GM21423 (cell line): Measurements from ENCODE around the gene SCMH1.

Source experiments
- ATAC-seq: cut with Tn5 transposase; IDR thresholded peaks from one replicate; pipeline ENCODE4 v1.9.1; 2021; ENCODE audit warnings: mild to moderate bottlenecking, moderate library complexity; ENCODE audit not compliant: unreplicated experiment

Gene SCMH1

GRCh38 chr1:41033272-41033671, 208.8 kb downstream of the SCMH1 start:
- ATAC-seq, result no peak

- ATAC-seq, result no peak
Observed at GRCh38 chr1:41032147-41032546, 210.0 kb downstream of the SCMH1 start.

DNA sequence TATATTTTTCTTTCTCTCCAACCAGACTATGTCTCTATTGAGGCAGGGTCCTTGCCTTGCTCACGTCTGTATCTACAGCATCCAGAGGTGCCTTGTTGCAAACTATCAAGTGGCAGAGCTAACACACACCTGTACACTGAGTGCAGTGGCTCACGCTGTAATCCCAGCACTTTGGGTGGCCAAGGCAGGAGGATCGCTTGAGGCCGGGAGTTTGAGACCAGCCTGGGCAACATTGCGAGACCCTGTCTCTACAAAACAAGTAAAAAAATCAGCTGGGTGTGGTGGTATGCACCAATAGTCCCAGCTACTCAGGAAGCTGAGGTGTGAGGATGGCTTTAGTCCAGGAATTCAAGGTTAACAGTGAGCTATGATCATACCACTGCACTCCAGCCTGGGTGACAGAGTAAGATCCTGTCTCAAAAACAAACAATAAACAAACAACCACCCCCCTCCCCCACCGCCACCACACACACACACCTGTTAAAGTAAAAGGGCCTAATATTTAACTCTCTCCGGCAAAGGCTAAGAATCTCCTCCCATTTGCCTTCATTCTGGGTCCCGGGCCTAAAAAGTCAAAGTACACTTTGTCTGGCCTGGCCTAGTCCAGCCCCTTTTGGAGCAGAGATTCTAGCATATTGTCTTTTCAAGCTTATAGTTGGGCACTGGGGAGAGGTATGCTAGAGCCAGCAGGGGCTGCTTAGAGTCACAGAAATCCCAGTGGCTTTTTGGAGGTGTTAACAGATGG, 211.1 kb downstream of the SCMH1 start:
- no peak for ATAC-seq

DNA sequence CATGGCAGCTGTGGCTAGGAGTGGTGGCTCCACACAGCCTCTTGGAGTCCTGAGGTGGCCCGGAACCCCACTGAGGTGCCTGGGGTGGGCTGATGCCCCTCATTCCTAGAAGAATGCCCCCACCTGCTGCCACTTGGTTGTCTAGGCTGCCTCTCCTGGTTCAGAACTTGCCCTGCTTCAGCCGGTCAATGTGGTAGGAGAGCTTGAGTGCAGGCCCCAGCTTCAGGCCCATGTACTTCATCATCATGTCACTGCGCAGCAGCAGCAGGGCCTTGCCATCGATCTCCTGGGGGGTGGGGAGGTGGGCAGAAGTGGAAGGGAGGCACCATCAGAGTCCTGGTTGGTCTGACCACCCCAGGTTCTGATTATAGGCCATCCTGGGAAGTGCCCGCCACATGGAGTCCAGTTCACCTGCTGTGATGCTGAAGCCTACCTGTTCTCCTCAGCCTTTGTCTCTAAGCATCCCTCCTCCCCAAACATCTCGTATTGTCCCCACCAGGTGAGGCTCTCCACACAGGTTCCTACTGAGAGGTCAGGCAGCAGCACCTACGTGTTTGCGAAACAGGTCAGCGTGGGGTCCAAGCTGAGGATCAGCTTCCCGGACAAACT, 214.0 kb downstream of the SCMH1 start:
- ATAC-seq, result no peak

DNA sequence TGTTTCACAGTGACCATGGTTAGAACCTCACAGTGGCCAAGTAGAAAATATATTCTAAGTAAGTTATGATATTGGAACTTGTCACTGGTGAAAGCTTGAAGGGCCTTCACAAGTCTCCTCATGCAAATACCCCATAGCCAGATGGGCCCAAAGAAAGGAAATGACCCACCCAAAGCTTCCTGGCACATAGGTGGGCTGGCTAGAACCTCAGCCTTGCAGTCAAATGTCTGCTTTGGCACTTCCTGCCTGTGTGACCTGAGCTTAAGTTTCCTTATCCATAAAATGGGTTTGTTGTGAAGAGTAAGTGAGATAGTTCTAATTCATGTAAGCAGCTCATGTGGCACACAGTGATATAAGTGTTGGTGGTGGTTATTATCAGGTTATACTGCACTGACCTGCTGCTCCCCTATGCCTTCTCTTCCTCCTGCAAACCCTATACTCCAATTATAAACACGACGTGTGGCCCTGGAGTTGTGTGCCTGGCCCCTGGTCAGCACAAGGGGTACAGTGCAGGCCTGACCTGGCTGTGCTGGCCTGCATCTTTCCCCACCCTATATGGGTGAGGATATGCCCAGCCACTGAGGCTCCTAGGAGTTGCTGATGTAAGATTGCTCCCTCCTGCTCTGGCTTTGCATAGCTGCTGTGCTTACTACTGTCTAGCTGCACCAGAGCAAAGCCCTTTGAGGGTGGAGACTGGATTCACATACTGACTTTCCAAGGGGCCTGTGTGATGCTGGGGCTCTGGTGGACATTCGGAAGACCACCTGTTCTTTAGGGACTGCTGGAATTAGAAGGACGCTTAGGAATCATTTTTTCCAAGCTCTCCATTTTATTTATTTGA, 215.9 kb downstream of the SCMH1 start:
- no peak for ATAC-seq

DNA sequence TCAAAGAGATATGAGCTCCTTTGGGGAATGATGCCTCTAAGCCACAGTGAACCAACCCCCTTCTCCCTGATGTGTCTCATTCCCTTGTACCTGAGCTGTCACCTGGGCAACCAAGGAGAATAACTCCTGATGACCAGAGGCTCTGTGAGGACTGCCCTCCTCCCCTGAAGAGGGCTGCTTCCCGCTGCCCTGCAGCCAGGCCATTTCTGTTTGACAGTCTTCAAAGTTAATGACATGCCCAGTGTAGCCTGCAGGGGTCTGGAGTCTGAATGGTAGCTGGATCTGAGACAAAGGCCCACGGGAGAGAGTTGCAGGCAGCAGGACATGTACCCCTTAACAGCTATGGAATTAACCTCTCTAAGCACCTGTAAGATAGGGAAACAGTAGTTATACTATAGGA, 217.2 kb downstream of the SCMH1 start:
- ATAC-seq, result no peak

DNA sequence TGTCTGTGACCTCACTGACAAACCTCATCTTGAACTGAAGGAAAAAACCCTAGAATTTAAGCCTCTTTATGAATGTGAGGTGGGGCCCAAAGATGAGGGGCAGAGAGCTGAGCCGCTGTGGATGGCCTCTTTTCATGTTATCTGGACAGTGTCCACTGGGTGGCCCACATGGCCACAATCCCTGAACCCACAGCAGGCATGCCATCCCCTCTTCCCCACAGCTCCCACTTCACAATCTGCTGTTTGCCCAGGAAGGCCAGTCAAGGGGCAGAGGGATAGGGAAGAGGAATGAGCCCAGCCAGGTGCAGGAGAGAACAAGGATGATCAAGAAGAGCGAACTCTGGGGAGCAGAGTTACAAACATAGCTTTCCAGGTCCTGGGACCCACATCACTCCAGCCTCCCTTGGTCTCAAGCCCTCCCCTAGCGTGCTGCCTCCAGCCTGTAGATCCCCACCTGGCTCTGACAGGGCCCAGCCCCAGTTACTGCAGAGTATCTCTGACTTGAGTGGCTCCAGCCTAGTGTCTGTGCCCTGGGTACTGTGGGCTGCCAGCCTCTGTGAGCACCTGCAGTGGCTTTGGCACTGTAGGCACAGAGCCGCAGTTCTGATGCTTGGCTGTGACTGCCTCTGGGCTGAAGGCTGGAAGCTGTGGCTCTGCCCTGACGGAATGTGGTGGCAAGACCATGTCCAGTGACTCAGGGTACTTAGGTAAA, 218.7 kb downstream of the SCMH1 start:
- ATAC-seq, result no peak

DNA sequence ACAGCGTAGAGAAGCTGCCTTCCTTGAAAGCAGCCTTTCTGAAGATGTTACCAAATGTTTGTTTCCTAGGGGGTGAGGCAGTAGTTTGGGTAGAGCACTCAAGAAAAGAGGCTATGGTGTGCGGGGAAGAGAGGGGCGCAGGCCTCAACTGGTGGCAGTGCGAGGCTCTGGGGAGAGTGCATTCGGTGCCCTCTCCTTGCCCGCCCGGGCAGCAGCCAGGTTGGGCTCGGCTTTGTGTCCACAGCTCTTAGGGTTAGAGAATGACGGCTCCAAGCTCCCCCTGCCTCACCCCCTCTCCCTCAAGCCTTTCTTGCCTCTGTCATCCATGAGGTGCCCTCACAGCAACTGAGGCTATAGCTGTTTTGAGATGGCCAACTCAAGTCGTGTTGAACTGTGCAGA, 219.7 kb downstream of the SCMH1 start:
- ATAC-seq, result no peak

DNA sequence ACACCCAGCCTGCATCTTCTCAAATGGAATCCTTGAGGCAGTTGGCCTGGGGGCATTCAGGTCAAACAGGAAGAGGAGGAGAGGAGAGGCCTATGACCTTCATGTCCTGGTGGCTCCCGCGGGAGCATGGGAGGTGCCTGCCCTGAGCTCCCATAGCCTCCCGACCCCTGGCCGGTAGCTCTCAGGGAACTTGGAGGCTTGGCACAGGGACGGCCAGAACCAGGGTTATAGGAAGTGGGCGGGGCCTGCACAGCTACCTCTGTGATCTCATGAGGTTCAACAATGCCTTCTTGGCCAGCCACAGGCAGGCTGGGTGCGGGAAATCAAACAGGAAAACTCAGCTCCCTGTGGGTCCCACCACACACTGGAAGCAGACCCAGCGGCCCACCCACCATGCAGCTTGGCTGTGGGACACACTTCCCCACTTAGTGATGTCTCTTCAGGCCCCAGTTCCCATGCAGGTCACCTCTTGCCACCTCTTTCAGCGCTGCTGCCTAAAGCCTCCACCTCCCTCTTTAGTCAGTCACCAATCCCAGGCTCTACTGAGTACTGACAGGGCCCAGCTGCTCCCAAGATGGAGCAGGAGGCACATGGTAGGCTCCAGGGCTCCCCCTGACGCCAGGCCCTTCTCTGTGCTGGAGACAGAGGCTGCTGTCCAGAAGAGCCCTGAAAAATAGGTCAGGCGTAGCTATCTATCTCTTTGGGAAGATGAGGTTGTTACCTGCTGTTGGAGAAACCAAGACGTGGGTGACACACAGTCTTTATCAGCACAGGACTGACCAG, 220.4 kb downstream of the SCMH1 start, which contains the start of gene SLFNL1:
TSS of gene SLFNL1 (minus strand) at position 200 of the 783 bp plus-strand sequence. CDS start 1,065 bp downstream, outside the sequence.
- ATAC-seq, result no peak

DNA sequence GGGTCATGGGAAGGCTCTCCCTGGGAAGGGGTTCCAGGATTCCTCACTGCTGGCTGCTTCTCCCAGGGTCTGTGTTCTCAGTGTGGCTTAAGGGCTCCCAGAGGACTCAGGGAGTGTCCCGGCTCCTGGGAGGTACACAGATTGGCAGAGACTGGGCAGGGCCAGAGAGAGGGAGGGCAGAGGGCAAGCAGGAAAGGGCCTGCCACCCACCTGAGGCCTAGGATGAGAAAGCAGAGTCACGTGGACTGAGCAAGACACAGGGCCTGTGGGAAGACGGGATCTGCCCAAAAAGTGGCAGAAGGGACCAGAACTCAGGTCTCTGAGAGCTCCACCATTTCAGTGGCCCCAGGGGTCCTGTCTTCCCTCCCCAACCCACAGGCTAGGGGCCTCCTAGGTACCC, 221.5 kb downstream of the SCMH1 start:
- ATAC-seq, result no peak

DNA sequence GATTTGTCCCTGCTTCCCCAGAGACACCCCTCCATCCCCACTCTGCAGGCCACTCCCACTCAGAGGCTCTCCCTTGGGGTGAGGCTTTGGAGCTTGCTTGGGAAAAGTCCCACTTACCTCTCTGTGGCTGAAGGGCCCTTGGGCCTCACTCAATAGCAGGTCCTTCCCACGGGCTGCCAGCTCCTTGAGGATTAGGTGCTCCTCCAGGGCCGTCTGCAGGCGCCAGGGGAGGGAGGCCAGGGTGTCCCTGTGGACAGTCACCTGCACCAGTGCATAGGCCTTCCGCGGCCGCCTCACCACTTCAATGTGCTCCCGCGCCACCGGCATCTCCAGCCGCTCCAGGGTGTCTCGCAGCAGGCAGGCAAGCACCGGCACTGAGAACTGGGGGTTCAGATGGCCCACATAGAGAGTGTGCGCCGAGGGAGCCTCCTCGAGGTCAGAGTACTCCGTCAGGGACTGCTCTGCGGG, 222.0 kb downstream of the SCMH1 start:
- ATAC-seq, result no peak

DNA sequence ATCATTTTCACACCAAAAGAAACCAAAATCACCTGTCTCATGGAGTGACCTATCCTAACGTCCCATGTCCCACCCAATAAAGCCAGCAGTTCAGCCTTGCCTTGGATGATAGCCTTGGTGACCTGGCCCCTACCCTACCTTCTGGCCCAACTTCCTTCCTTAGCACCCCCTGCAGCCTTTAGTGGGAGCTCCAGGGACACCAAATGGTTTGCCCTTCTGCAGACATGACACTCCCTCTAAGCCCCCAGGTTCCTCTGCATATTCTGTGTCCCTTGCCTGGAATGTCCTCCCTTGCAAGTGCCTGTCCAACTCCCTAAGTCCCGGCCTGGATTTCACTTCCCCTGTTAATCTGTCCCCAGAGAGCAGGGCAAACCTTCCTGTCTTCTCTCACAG, 222.8 kb downstream of the SCMH1 start:
- ATAC-seq, result no peak

DNA sequence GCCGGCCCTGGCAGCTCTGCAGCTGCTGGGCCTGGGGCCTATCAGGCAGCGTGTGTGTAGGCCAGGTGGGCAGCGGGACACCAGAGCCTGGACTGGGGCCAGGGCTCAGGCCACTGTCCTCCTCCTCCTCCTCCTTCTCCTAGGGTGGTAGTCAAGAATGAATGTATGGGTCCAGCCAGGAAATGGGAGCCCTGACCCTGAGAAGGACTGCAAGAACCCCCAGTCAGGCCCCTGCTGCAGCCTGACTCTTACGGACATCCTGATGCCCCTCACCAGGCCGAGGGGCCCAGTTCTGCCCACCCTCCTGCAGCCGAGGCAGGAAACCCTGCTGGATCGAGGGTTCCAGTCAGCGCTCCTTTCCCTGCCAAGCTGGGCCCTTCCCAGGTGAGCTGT, 224.1 kb downstream of the SCMH1 start:
- ATAC-seq, result no peak

- ATAC-seq, result no peak
Observed at GRCh38 chr1:41017141-41018017, 224.7 kb downstream of the SCMH1 start.

GRCh38 chr1:41015897-41016470, 226.1 kb downstream of the SCMH1 start:
- no peak for ATAC-seq

- ATAC-seq, result no peak
Observed at GRCh38 chr1:41015281-41015896, 226.7 kb downstream of the SCMH1 start.

GRCh38 chr1:41014871-41015270, 227.2 kb downstream of the SCMH1 start:
- ATAC-seq, result no peak

DNA sequence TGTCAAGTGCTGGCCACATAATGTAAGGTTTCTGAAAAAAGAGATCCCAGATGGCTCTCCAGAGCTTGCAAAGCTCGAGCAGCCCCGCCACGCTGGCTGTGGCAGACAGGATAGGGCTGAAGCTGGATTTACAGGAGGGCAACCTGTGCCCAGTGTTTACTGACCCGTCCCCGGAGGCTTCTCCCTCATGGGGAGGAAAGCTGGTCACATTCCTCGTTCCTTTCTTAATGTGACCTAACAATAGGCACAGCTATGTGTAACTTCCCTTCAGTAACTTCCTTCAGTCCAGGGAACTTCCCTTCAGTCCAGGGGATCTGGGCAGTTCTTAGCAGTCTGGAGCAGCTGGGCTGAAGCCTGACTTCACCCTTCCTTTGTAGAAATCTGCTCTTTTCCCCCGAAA, 228.3 kb downstream of the SCMH1 start:
- no peak for ATAC-seq
